H1 (cell line): ENCODE data around the gene RASL10A. TPM values are rescaled to one million over a fixed set of nuclear protein-coding genes. Genes with fewer than 3 reads are reported as not detected.

Experiments
- CTCF ChIA-PET: fragments of 300-600 bp; sonication (Branson Sonifier 250); formaldehyde crosslinking; loops from one replicate; lab custom pipeline; 2021; ENCODE audit not compliant: partially characterized antibody; lab: Charles Lee
- POLR2A ChIA-PET: fragments of 300-600 bp; sonication (Branson Sonifier 250); formaldehyde crosslinking; loops from one replicate; lab custom pipeline; 2021; ENCODE audit warnings: inconsistent platforms; ENCODE audit not compliant: partially characterized antibody; lab: Charles Lee
- DNase-seq, 2 experiments: peaks; one replicate each; pipeline versions ENCODE4 v3.0.0 to v3.0.0-alpha.2; 2010 to 2022; ENCODE audit warnings: low spot score in 2 of 2, low read depth in 1 of 2, mixed read lengths in 1 of 2
- FAIRE-seq: peaks from 2 replicates; lab custom pipeline; 2011; peaks lifted over from hg19 to GRCh38; lab: Jason Lieb, UNC
- H2AFZ ChIP-seq: 2 replicates; pipeline ENCODE4 v1.8.1; 2012; ENCODE audit warnings: low read length, inconsistent platforms
- H2AK5ac ChIP-seq: 2 replicates; pipeline ENCODE4 v1.6.1; 2013; ENCODE audit warnings: low read depth, low read length
- H2BK120ac ChIP-seq: replicated peaks from 2 replicates; pipeline ENCODE3; 2013; ENCODE audit warnings: low read depth, low read length, inconsistent platforms
- H2BK12ac ChIP-seq: 2 replicates; pipeline ENCODE4 v1.6.1; 2013; ENCODE audit warnings: low read depth, low read length
- H2BK15ac ChIP-seq: 2 replicates; pipeline ENCODE4 v1.6.1; 2013; ENCODE audit warnings: low read length
- H2BK20ac ChIP-seq: 2 replicates; pipeline ENCODE4 v1.6.1; 2013; ENCODE audit warnings: low read length
- H2BK5ac ChIP-seq: 2 replicates; pipeline ENCODE4 v1.6.1; 2013; ENCODE audit warnings: low read depth, low read length
- H3K14ac ChIP-seq: 2 replicates; pipeline ENCODE4 v1.6.1; 2013; ENCODE audit warnings: inconsistent platforms; ENCODE audit not compliant: insufficient read length
- H3K18ac ChIP-seq: 2 replicates; pipeline ENCODE4 v1.6.1; 2013; ENCODE audit warnings: low read length; ENCODE audit errors: extremely low read depth
- H3K23ac ChIP-seq: 2 replicates; pipeline ENCODE4 v1.6.1; 2013; ENCODE audit warnings: inconsistent platforms; ENCODE audit not compliant: insufficient read length
- H3K23me2 ChIP-seq: 2 replicates; pipeline ENCODE4 v1.6.1; 2013; ENCODE audit warnings: low read depth, low read length
- H3K27ac ChIP-seq: 2 replicates; pipeline ENCODE4 v1.6.1; 2011; ENCODE audit warnings: low read depth, low read length, inconsistent platforms
- H3K27me3 ChIP-seq, 4 experiments: replicated peaks in 1 of 4; 1 replicate in 1 of 4; 2 replicates in 3 of 4; pipeline versions ENCODE4 v1.6.1 to v1.8.1; 2011 to 2013; ENCODE audit warnings: low read length in 3 of 4, mild to moderate bottlenecking in 3 of 4, inconsistent platforms in 2 of 4, mixed read lengths in 2 of 4, moderate library complexity in 1 of 4; ENCODE audit not compliant: control insufficient read depth in 3 of 4, insufficient read depth in 3 of 4; ENCODE audit errors: extremely low read depth in 1 of 4
- H3K36me3 ChIP-seq, 4 experiments: 2 replicates each; pipeline versions ENCODE4 v1.6.1 to v1.8.1; 2011 to 2013; ENCODE audit warnings: mild to moderate bottlenecking in 4 of 4, low read length in 3 of 4, moderate library complexity in 2 of 4, control low read depth in 1 of 4, inconsistent platforms in 1 of 4; ENCODE audit not compliant: insufficient read depth in 4 of 4, control insufficient read depth in 2 of 4
- H3K4ac ChIP-seq: replicated peaks from 2 replicates; pipeline ENCODE3; 2013; ENCODE audit warnings: low read length, low read depth, mixed read lengths, inconsistent platforms; ENCODE audit not compliant: insufficient read length
- H3K4me1 ChIP-seq, 4 experiments: replicated peaks in 1 of 4; 1 replicate in 1 of 4; 2 replicates in 3 of 4; pipeline versions ENCODE4 v1.6.1 to v1.8.1; 2011 to 2013; ENCODE audit warnings: low read length in 3 of 4, inconsistent platforms in 2 of 4, mixed read lengths in 1 of 4; ENCODE audit not compliant: insufficient read depth in 4 of 4, control insufficient read depth in 3 of 4
- H3K4me2 ChIP-seq, 2 experiments: 2 replicates each; pipeline versions ENCODE4 v1.6.1 to v1.8.1; 2011 to 2013; ENCODE audit warnings: low read depth in 2 of 2, low read length in 2 of 2, control low read depth in 1 of 2, inconsistent platforms in 1 of 2, mild to moderate bottlenecking in 1 of 2; ENCODE audit not compliant: insufficient read depth in 1 of 2
- H3K4me3 ChIP-seq, 4 experiments: fragments of 200-600, 300-600 bp in 1 of 4; sonication (generic), shearing (Covaris generic), sonication (Bioruptor Twin) in 1 of 4; 2 replicates each; pipeline versions ENCODE4 v1.5.1 to v1.8.1; 2011 to 2016; ENCODE audit warnings: low read length in 4 of 4, low read depth in 3 of 4, control low read depth in 2 of 4, inconsistent platforms in 2 of 4, mild to moderate bottlenecking in 2 of 4, mixed read lengths in 1 of 4, moderate library complexity in 1 of 4; ENCODE audit not compliant: insufficient read depth in 2 of 4; ENCODE audit errors: extremely low read depth in 1 of 4
- H3K56ac ChIP-seq: replicated peaks from 2 replicates; pipeline ENCODE3; 2013; ENCODE audit warnings: low read depth, mild to moderate bottlenecking, mixed read lengths, low read length, inconsistent platforms; ENCODE audit not compliant: insufficient read length
- H3K79me1 ChIP-seq: 2 replicates; pipeline ENCODE4 v1.6.1; 2013; ENCODE audit warnings: low read depth, low read length, control low read depth
- H3K79me2 ChIP-seq, 2 experiments: 2 replicates each; pipeline versions ENCODE4 v1.6.1 to v1.8.1; 2012 to 2013; ENCODE audit warnings: low read length in 2 of 2, mild to moderate bottlenecking in 2 of 2, inconsistent platforms in 1 of 2; ENCODE audit not compliant: insufficient read depth in 2 of 2, control insufficient read depth in 1 of 2
- H3K9ac ChIP-seq, 4 experiments: replicated peaks in 1 of 4; 1 replicate in 1 of 4; 2 replicates in 3 of 4; pipeline versions ENCODE4 v1.6.1 to v1.8.1; 2011 to 2013; ENCODE audit warnings: low read depth in 3 of 4, low read length in 3 of 4, control low read depth in 2 of 4, mild to moderate bottlenecking in 2 of 4, moderate library complexity in 2 of 4, inconsistent platforms in 1 of 4; ENCODE audit errors: extremely low read depth in 1 of 4
- H3K9me3 ChIP-seq, 2 experiments: 2 replicates each; pipeline versions ENCODE4 v1.6.1 to v1.8.1; 2012 to 2013; ENCODE audit warnings: mild to moderate bottlenecking in 2 of 2, moderate library complexity in 2 of 2, control low read depth in 1 of 2, inconsistent platforms in 1 of 2, low read depth in 1 of 2, low read length in 1 of 2, mixed read lengths in 1 of 2; ENCODE audit not compliant: insufficient read depth in 2 of 2
- H4K20me1 ChIP-seq, 2 experiments: replicated peaks in 1 of 2; 2 replicates each; pipeline versions ENCODE3 to v1.8.1; 2011 to 2013; ENCODE audit warnings: inconsistent platforms in 2 of 2, low read length in 2 of 2, mild to moderate bottlenecking in 1 of 2; ENCODE audit not compliant: insufficient read depth in 2 of 2, control insufficient read depth in 1 of 2
- H4K5ac ChIP-seq: 2 replicates; pipeline ENCODE4 v1.6.1; 2013; ENCODE audit warnings: low read length, low read depth, mixed read lengths, inconsistent platforms; ENCODE audit not compliant: insufficient read length
- H4K8ac ChIP-seq: 2 replicates; pipeline ENCODE4 v1.8.0; 2013; ENCODE audit warnings: mild to moderate bottlenecking, moderate library complexity, low read length, inconsistent platforms; ENCODE audit not compliant: insufficient read depth; ENCODE audit errors: extremely low read depth
- H4K91ac ChIP-seq: replicated peaks from 2 replicates; pipeline ENCODE3; 2013; ENCODE audit warnings: low read length, mixed read lengths, inconsistent platforms; ENCODE audit not compliant: insufficient read length
- BCL11A ChIP-seq, 2 experiments: IDR thresholded peaks; one replicate each; pipeline ENCODE4 v1.6.1; 2011; ENCODE audit warnings: low read depth in 2 of 2, low read length in 2 of 2, mild to moderate bottlenecking in 2 of 2
- EP300 ChIP-seq, 2 experiments: IDR thresholded peaks; 1 replicate in 1 of 2; 2 replicates in 1 of 2; pipeline ENCODE4 v1.6.1; 2011 to 2012; ENCODE audit warnings: low read depth in 2 of 2, low read length in 2 of 2, mild to moderate bottlenecking in 2 of 2, borderline replicate concordance in 1 of 2, inconsistent platforms in 1 of 2, moderate library complexity in 1 of 2
- MAX ChIP-seq: IDR thresholded peaks from 2 replicates; pipeline ENCODE4 v1.6.1; 2012; ENCODE audit warnings: inconsistent platforms
- NRF1 ChIP-seq: IDR thresholded peaks from 2 replicates; pipeline ENCODE4 v1.6.1; 2011; ENCODE audit warnings: mild to moderate bottlenecking, low read depth, low read length, improper control_type of control experiment
- POLR2A ChIP-seq, 2 experiments: IDR thresholded peaks; 1 replicate in 1 of 2; 2 replicates in 1 of 2; pipeline ENCODE4 v1.6.1; 2011; ENCODE audit warnings: low read depth in 2 of 2, low read length in 2 of 2, mild to moderate bottlenecking in 2 of 2; ENCODE audit errors: control extremely low read depth in 1 of 2
- POLR2AphosphoS5 ChIP-seq: IDR thresholded peaks from 2 replicates; pipeline ENCODE4 v1.6.1; 2011; ENCODE audit warnings: low read depth, low read length
- SIN3A ChIP-seq, 2 experiments: IDR thresholded peaks in 1 of 2; conservative IDR thresholded peaks in 1 of 2; 2 replicates each; pipeline ENCODE4 v1.6.1; 2011 to 2012; ENCODE audit warnings: low read length in 2 of 2, improper control_type of control experiment in 1 of 2, low read depth in 1 of 2, mild to moderate bottlenecking in 1 of 2
- SIRT6 ChIP-seq: IDR thresholded peaks from one replicate; pipeline ENCODE4 v1.7.1; 2012; ENCODE audit warnings: low read length, inconsistent platforms
- WGBS, 2 experiments: shearing (Covaris generic) in 1 of 2; methylation state at CpG; one replicate each; pipeline versions ENCODE4 v1.1.6 to v1.1.7; 2013 to 2015; ENCODE audit warnings: low lambda C conversion rate in 2 of 2, mixed read lengths in 2 of 2, inconsistent platforms in 1 of 2, low coverage in 1 of 2, missing lambda C conversion rate in 1 of 2; ENCODE audit not compliant: insufficient replicate concordance in 2 of 2, insufficient coverage in 1 of 2, insufficient read length in 1 of 2; ENCODE audit errors: extremely low coverage in 1 of 2, missing lambda C conversion rate in 1 of 2; 5-methylcytosine and 5-hydroxymethylcytosine counted together
- polyA plus RNA-seq, 7 experiments: library from polyadenylated mRNA; depleted of rRNA in 3 of 7; stranded (reverse) in 5 of 7; unstranded in 2 of 7; fragments of >200 nt in 5 of 7; fragments of 200-250 nt in 2 of 7; gene quantifications; 1 replicate in 5 of 7; 2 replicates in 1 of 7; 4 replicates in 1 of 7; pipeline versions ENCODE4 v1.2.1 to v1.2.3, GENCODE V29; 2011 to 2013; ENCODE audit warnings: missing spikeins in 2 of 7, mixed read lengths in 2 of 7
- total RNA-seq: library from RNA; stranded (reverse); fragmentation: NEBNext Ultra II Directional; extraction: Animal tissue kit (Norgen Biotek cat#: 25700); gene quantifications from 2 replicates; pipeline ENCODE4 v1.2.1, GENCODE V29; 2021
- TF ChIP-seq, protein P1 (sequence below): IDR thresholded peaks from 2 replicates; pipeline ENCODE4 v1.6.1; 2011; ENCODE audit warnings: low read length, improper control_type of control experiment
- TF ChIP-seq, protein P2 (sequence below), 3 experiments: IDR thresholded peaks; 1 replicate in 2 of 3; 2 replicates in 1 of 3; pipeline versions ENCODE4 v1.5.1 to v1.6.1; 2011; ENCODE audit warnings: low read length in 3 of 3, mild to moderate bottlenecking in 3 of 3, inconsistent platforms in 2 of 3, low read depth in 1 of 3, moderate library complexity in 1 of 3; ENCODE audit not compliant: insufficient read depth in 1 of 3; ENCODE audit errors: control extremely low read depth in 1 of 3

Gene RASL10A
- total and polyA plus RNA-seq, 2 of the 8 experiments (the other 6 are each of a cell fraction or from before 2014, with no cell fraction given): 1.1 to 1.5 TPM

DNA sequence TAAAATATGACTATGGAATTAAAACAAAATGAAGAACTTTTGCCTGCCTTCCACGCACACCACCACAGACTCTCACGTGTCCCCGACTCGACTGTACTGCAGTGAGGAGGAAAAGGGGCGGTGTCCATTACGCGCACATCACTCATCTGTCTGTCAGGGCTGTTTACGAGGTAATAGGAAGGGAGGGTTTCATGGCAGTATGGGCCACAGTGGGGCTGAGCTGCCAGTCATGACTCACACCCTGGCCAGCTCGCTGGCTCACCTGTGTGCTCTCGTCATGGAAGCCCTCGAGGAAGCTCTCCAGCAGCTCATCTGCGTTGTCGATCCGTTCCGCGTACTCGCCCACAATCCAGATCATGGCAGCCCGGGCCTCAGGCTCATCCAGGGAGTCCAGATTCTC lies 33.5 kb upstream of the RASL10A start:
- Histone ChIP-seq H3K23ac (no peak overlapping the region), H3K9me3 (no peaks in the 10 kb centered on the region), H3K4ac (no peak overlapping the region), H3K56ac (no peak overlapping the region), H2BK20ac (no peak overlapping the region), H3K36me3 (peaks cover 19 to 45% (median 38%) of the 10 kb centered on the region in 4 experiments), H3K4me3 (no peak overlapping the region), H3K14ac (no peak overlapping the region), H3K18ac (no peak overlapping the region), H4K91ac (no peak overlapping the region), H3K4me2 (no peak overlapping the region), H2AK5ac (no peak overlapping the region), H4K5ac (no peak overlapping the region), H3K79me1 (no peaks in the 10 kb centered on the region), H3K4me1 (no peaks in the 10 kb centered on the region), H4K8ac (no peak overlapping the region), H3K27me3 (no peaks in the 10 kb centered on the region), H4K20me1 (peaks cover 3 to 9% of the 10 kb centered on the region in 2 experiments), H2BK5ac (no peak overlapping the region), H3K27ac (no peak overlapping the region; the same call in 1 of the 2 replicates), H3K79me2 (no peaks in the 10 kb centered on the region), H2AFZ (no peak overlapping the region), H2BK120ac (no peak overlapping the region), H3K23me2 (no peaks in the 10 kb centered on the region), H2BK12ac (no peak overlapping the region), H3K9ac (no peak overlapping the region), H2BK15ac (no peak overlapping the region)
- ChIA-PET CTCF (interaction anchor here (0.6 to 2.4 kb wide), 2 partner anchors 10 to 11 kb away, joined by 3 to 8 read pairs; no protein-coding TSS in a partner anchor), POLR2A (no interaction called here)
- FAIRE-seq (no peak), DNase-seq (no peak)
- 92% methylated on average over 18 of the region's 18 CpGs; no CpG with 5 or more reads in 1 of the 2 experiments for WGBS, 2 experiments
- TF ChIP-seq SIN3A (conservative IDR thresholded peaks at IDR 0.05 in 1 of 2, IDR thresholded peaks at IDR 0.05 in 1 of 2; ENCODE audit: low read depth in 1 of 2, low read length in 2 of 2) (no peak), NRF1 (no peak), EP300 (IDR thresholded peaks at IDR 0.05; ENCODE audit: borderline replicate concordance in 1 of 2, low read depth in 2 of 2, low read length in 2 of 2) (no peak), MAX (no peak), BCL11A (IDR thresholded peaks at IDR 0.05; ENCODE audit: low read depth in 2 of 2, low read length in 2 of 2) (no peak), POLR2AphosphoS5 (no peak), SIRT6 (no peak), POLR2A (IDR thresholded peaks at IDR 0.05; ENCODE audit: control extremely low read depth in 1 of 2, low read depth in 2 of 2, low read length in 2 of 2) (no peak)
- TF ChIP-seq, protein P1, sequence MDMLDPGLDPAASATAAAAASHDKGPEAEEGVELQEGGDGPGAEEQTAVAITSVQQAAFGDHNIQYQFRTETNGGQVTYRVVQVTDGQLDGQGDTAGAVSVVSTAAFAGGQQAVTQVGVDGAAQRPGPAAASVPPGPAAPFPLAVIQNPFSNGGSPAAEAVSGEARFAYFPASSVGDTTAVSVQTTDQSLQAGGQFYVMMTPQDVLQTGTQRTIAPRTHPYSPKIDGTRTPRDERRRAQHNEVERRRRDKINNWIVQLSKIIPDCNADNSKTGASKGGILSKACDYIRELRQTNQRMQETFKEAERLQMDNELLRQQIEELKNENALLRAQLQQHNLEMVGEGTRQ: no peak
- TF ChIP-seq, protein P2, sequence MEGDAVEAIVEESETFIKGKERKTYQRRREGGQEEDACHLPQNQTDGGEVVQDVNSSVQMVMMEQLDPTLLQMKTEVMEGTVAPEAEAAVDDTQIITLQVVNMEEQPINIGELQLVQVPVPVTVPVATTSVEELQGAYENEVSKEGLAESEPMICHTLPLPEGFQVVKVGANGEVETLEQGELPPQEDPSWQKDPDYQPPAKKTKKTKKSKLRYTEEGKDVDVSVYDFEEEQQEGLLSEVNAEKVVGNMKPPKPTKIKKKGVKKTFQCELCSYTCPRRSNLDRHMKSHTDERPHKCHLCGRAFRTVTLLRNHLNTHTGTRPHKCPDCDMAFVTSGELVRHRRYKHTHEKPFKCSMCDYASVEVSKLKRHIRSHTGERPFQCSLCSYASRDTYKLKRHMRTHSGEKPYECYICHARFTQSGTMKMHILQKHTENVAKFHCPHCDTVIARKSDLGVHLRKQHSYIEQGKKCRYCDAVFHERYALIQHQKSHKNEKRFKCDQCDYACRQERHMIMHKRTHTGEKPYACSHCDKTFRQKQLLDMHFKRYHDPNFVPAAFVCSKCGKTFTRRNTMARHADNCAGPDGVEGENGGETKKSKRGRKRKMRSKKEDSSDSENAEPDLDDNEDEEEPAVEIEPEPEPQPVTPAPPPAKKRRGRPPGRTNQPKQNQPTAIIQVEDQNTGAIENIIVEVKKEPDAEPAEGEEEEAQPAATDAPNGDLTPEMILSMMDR (IDR thresholded peaks at IDR 0.05; ENCODE audit: control extremely low read depth in 1 of 3, insufficient read depth in 1 of 3, low read depth in 1 of 3, low read length in 3 of 3): no peak
